ENCODE measurements around the gene CXXC1. TPM values are rescaled to one million over a fixed set of nuclear protein-coding genes. Genes with fewer than 3 reads are reported as not detected.
A peak's percentile ranks its signal among the peaks of the same experiment; 100 is the strongest.

The CXXC1 gene
- polyA plus RNA-seq, 3 donors, result 30.9 to 227 (median 33.4) TPM

- Histone ChIP-seq H3K27ac (ENCODE audit: low read depth in 1 of 2, low read length in 2 of 2) (peak overlapping the region in 1 of 2 donors; percentile 64), H3K9me3 (replicated peaks in 1 of 2; ENCODE audit: control insufficient read depth in 1 of 2, insufficient read depth in 1 of 2, low read length in 2 of 2) (no peaks in the 10 kb centered on the region), H3K36me3 (replicated peaks in 1 of 2; ENCODE audit: control insufficient read depth in 1 of 2, insufficient read depth in 2 of 2, low read length in 2 of 2) (peaks cover 28 to 39% of the 10 kb centered on the region in 2 donors), H3K4me3 (replicated peaks in 1 of 3; ENCODE audit: low read depth in 2 of 3, low read length in 3 of 3) (peak overlapping the region in 1 of 3 experiments; percentile 98), H4K20me1 (ENCODE audit: insufficient read depth, low read length) (no peaks in the 10 kb centered on the region), H3K9ac (ENCODE audit: insufficient read depth, low read length, poor library complexity, severe bottlenecking) (no peak overlapping the region), H3K27me3 (ENCODE audit: control insufficient read depth in 2 of 2, insufficient read depth in 2 of 2, low read length in 2 of 2) (no peaks in the 10 kb centered on the region), H3K4me2 (replicated peaks; ENCODE audit: extremely low read depth, low read length, poor library complexity, severe bottlenecking) (peak overlapping the region; percentile 96), H3K4me1 (ENCODE audit: control insufficient read depth in 1 of 2, insufficient read depth in 2 of 2, low read length in 2 of 2) (peaks cover 33 to 61% of the 10 kb centered on the region in 2 donors), H2AFZ (ENCODE audit: insufficient read depth, low read depth, low read length, poor library complexity, severe bottlenecking) (no peak overlapping the region), H3K79me2 (ENCODE audit: insufficient read depth, low read length) (peaks cover 24% of the 10 kb centered on the region)
- H3K4me1 Mint-ChIP-seq, result peaks cover 49% of the 10 kb centered on the region
- peaks cover 38 to 43% of the 10 kb centered on the region in 2 donors for H3K36me3 Mint-ChIP-seq
- intact Hi-C loops (cut with micrococcal nuclease), result loop anchor here (5.0 to 10.0 kb wide), 2 partner anchors 791 to 793 kb away; partner anchors contain the start of gene RPL17 (in 2 of the 2)
- no peak overlapping the region for H3K4me3 Mint-ChIP-seq
- 95% methylated on average over 16 of the region's 24 CpGs for WGBS (ENCODE audit: insufficient coverage)
- peaks cover 0 to 2% (median 0%) of the 10 kb centered on the region in 3 donors for H3K27me3 Mint-ChIP-seq (ENCODE audit: low read depth in 3 of 3)
- H3K27ac Mint-ChIP-seq, result peak overlapping the region in 6 of 7 donors; percentile 66 to 97 (median 88)
- DNase-seq, result no peak
- peaks cover 0 to 4% (median 0%) of the 10 kb centered on the region in 7 donors for H3K9me3 Mint-ChIP-seq
- no peak for TF ChIP-seq CTCF (IDR thresholded peaks at IDR 0.05)
These were observed 1.7 kb downstream of the CXXC1 start for GRCh38 chr18:50285631-50286321.

GRCh38 chr18:50285071-50285470 lies 2.4 kb downstream of the CXXC1 start:
- Histone ChIP-seq H3K9ac (ENCODE audit: insufficient read depth, low read length, poor library complexity, severe bottlenecking) (no peak overlapping the region), H3K79me2 (ENCODE audit: insufficient read depth, low read length) (peaks cover 31% of the 10 kb centered on the region), H3K4me3 (replicated peaks in 1 of 3; ENCODE audit: low read depth in 2 of 3, low read length in 3 of 3) (no peak overlapping the region), H3K9me3 (replicated peaks in 1 of 2; ENCODE audit: control insufficient read depth in 1 of 2, insufficient read depth in 1 of 2, low read length in 2 of 2) (no peaks in the 10 kb centered on the region), H3K27ac (ENCODE audit: low read depth in 1 of 2, low read length in 2 of 2) (peak overlapping the region in 1 of 2 donors; percentile 64), H3K36me3 (replicated peaks in 1 of 2; ENCODE audit: control insufficient read depth in 1 of 2, insufficient read depth in 2 of 2, low read length in 2 of 2) (peaks cover 28 to 39% of the 10 kb centered on the region in 2 donors), H3K4me1 (ENCODE audit: control insufficient read depth in 1 of 2, insufficient read depth in 2 of 2, low read length in 2 of 2) (peaks cover 40 to 68% of the 10 kb centered on the region in 2 donors), H3K4me2 (replicated peaks; ENCODE audit: extremely low read depth, low read length, poor library complexity, severe bottlenecking) (no peak overlapping the region), H2AFZ (ENCODE audit: insufficient read depth, low read depth, low read length, poor library complexity, severe bottlenecking) (no peak overlapping the region), H4K20me1 (ENCODE audit: insufficient read depth, low read length) (no peaks in the 10 kb centered on the region), H3K27me3 (ENCODE audit: control insufficient read depth in 2 of 2, insufficient read depth in 2 of 2, low read length in 2 of 2) (no peaks in the 10 kb centered on the region)
- Mint-ChIP-seq H3K4me1 (peaks cover 56% of the 10 kb centered on the region), H3K27me3 (ENCODE audit: low read depth in 3 of 3) (peaks cover 0 to 2% (median 0%) of the 10 kb centered on the region in 3 donors), H3K27ac (peak overlapping the region; percentile 35 to 96 (median 89)), H3K4me3 (no peak overlapping the region), H3K36me3 (peaks cover 38 to 43% of the 10 kb centered on the region in 2 donors), H3K9me3 (peaks cover 0 to 4% (median 0%) of the 10 kb centered on the region in 7 donors)
- TF ChIP-seq CTCF (IDR thresholded peaks at IDR 0.05), result no peak
- intact Hi-C loops (cut with micrococcal nuclease), result loop anchor here (5.0 to 10.0 kb wide), 2 partner anchors 790 to 793 kb away; partner anchors contain the start of gene RPL17 (in 2 of the 2)
- WGBS (ENCODE audit: insufficient coverage), result 96% methylated on average over 12 of the region's 13 CpGs
- no peak for DNase-seq

Measured in CD14-positive monocyte (primary cell).